DMS 273 (cell line): ENCODE data around the gene PPP1R11.

ENCODE experiments used
- DNase-seq: peaks from one replicate; lab custom pipeline; 2025; ENCODE audit not compliant: unreplicated experiment; lab: John Stamatoyannopoulos, UW

The PPP1R11 gene

DNA sequence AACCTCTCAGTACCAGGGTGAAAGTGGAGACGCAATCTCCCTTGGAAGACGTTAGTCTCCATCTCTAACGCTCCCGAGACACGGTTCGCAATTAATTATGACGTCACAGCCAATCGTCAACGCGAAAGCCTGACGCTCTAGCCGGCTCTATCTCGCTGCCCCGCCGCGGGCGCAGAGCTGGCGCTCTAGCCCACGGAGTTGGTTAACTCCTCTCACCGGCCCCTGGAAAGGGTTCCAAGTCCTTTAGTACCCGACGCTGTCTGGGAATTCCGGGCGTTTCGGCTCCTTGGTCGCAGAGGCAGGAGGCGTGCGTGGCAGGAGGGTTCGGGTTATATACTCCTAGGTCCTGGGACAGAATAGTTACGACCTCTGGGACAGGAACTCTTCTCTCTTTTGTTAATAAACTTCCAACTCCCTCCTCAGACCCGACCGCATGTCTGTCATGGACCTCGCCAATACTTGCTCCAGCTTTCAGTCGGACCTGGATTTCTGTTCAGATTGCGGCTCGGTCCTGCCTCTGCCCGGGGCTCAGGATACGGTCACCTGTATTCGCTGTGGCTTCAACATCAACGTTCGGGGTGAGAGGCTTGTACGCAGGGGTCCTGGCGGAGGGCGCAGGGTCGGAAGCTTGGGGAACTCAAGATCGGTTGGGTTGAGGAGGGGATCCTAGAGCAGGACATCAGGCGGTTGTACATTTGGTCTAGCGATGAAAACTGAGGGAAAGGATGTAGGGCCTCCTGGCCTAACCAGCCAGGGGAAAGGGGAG lies 5.7 kb upstream of the PPP1R11 start, which contains the start of gene POLR1H:
Gene POLR1H (plus strand): TSS at position 174 of the 766 bp plus-strand sequence. CDS start 260 bp downstream, at position 434.
- DNase-seq, result peak; percentile 99

DNA sequence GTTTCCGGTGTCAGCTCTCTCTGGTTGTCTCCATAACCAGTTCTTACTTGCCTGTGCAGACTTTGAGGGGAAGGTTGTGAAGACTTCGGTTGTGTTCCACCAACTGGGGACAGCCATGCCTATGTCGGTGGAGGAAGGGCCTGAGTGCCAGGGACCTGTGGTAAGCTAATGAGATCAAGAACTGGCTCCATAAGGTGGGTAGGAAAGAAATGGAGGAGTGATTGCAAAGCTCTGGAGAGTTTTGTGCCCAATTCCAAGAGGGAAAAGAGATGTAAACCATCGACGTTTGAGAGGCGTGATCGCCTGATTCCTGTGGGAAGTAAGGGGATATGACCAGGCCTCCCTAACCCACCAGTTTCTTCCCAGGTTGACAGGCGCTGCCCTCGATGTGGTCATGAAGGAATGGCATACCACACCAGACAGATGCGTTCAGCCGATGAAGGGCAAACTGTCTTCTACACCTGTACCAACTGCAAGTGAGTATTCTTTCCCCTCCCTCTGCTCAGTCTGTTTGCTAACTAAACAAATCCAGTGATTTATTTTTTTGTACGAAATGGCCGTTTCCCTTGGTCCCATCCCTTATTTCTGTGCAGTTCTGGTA lies 5.0 kb upstream of the PPP1R11 start:
- DNase-seq, result peak; percentile 42

DNA sequence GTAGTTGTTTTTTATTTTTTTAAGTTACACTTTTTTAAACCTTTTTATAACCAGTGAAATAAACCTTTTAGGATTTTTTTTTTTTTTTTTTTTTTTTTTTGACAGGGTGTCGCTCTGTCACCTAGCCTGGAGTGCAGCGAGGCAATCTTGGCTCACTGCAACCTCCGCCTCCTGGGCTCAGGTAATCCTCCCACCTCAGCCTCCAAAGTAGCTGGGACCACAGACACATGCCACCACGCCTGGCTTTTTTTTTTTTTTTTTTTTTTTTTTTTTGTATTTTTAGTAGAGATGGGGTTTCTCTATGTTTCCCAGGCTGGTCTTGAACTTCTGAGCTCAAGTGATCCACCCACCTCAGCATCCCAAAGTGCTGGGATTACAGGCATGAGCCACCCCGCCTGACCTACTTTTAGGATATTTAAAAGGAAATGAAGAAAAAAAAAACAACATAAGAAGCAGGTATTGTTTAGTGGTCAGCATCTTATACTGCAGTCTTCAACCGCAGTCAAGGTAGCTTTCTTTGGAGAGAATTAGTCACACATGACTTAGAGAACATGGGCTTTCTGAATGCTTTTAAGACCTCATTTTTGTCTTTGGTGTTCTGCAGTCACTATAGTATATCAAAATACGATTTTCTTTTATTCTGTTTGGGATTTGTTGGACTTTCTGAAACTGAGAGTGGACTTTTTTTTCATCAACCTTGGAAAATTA lies 4.4 kb upstream of the PPP1R11 start:
- DNase-seq, result peak; percentile 7

DNA sequence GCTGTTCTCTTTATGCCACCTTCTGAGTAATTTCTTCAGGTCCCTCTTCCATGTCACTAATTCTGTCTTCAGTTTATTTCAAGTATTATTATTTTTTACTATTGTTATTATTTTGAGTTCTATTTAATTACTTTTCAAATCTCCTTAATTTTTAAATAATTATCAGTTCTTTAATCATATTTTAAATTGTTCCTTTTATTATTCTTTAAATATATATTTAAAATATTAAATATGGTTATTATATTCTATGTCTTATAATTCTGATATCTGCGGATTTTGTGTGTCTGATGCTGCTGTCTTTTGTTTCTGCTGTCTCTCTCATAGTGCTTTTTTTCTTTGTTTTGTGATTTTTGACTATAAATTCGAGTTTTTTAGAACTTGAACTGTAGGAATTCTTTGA lies 3.7 kb upstream of the PPP1R11 start:
- DNase-seq, result no peak

DNA sequence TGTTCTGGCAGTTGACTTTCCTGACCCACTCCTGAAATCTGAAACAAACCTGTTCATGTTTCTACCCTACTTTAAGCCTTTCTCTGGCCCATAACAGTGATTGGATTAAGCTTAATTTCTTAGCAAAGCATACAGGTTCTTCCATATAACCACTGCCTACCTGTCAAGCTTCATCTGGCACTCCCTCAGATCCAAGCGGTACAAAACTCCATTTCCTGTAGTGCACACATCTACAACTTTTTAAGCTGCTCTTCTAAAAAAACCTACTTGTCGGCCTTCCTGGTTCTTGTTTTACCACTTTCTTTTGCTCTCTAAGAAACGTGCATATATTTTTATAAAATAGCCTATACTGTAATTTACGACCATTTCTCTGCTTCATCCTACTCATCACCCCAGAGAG lies 916 bp upstream of the PPP1R11 start:
- peak; percentile 15 for DNase-seq

DNA sequence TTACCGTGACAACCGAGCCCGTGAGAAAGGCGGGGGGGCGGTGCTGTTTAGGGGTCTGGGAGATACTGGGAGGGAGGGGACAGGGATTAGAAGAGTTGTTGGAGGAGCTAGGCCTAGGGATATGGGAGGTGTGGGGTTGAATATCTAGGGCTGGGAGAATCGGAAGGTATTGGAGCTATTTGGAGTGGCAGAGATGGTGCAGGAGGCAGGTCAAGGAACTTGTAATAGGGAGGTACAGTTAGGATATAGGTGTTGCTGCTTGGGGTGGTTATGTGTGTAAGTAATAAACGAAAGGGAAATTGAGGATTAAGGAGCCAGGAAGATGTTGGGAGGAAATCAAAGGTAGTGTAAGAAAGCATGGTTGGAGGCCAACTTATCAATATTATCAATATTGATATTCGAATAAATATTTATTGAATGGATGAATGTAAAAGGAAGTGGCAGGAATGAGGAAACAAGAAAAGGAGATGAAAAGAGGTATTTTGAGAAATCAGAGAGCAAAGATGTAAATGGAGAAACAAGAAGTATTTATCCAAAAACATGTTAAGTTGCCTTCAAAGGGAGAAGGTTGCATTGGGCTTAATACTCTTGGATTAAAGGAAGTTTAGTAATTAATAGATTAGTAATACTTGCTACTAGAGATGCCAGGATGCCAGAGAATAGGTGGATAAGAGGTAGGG lies 602 bp downstream of the PPP1R11 start:
- DNase-seq, result no peak

DNA sequence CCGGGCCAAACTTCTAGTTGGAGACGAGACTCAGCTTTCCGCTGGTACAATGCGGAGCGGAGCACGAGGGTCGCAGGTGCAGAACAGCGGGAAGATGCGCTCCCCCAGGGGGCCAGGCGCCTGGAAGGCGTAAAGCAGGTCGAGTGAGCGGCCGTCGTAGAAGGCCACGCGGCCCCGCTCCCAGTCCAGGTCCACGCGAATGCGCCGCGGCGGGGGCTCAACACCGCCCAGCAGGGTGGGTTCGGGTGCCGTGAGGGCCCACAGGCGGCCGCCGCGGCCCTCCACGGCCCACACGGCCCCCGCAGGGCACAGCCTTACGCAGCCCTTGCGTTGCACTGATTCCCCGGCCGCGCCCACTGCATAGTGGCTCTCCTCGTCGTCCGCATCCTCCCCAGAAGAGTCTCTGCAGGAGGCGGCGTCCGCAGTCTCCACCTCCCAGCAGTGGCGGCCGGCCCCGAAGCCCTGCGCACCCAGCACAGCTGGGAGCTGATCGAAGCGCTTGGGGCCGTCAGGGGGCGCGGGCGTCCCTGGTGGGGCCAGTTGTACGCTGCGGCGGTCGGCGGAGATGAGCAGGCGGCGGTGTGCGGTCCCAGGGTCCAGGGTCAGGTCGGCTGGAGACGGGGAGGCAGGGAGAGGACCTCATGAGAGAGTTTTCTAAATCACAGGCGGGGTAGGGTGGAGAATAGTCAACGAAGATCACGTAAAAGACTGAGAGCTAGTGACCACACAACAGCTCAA lies 4.3 kb downstream of the PPP1R11 start:
- DNase-seq, result no peak

DNA sequence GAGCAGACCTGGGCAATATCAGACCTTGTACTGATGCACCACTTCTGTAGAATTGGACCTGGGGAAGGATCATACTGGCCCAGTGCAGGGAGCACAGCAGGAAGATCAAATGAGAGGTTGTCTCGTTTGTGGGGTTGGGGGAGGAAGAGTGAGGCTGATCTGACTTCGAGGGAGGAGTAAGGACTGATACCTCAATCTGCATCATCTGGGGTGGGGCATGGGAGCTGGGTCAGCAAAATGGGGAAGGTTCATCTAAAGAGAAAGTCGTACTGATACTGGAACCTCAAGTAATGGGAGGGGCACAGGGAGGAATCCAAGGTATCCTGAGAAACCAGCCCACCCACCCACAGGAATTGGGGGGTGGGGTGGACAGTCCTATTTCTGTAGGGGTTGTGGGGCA lies 4.9 kb downstream of the PPP1R11 start:
- no peak for DNase-seq

DNA sequence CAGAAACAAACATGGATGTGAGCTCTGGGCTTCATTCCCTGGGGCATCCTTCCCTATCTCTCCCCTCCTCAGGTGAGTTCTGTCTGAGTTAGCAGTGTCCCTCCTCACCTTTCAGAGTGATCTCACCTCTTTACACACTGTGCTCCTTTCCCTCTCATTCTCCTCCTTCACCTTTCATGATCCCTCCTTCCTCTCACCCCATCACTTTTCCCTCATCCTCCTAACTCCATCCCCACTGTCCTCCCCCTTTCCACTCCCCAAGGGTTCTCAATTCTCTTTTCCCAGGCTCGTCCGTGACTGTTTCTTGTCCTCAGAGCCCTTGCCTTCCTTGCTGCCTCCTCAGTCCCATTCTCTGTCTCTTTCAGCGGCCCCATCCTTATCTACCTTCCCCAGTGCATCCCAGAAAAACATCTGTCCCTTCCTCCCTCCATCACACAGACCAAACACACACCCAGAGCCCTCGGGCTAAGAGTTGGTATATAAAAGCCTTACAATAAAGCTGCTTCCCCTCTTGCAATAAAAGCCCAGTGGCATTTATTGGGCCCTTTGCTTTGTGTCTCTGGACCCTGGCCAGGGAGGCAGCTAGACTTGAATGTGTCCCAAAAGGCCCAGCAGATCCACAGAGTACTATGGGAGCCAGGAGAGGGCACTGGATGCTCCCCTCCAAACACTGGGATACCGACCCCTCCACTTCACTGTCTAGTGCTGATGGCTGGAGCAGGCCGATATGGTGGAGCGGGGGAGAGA lies 6.7 kb downstream of the PPP1R11 start:
- DNase-seq, result no peak

DNA sequence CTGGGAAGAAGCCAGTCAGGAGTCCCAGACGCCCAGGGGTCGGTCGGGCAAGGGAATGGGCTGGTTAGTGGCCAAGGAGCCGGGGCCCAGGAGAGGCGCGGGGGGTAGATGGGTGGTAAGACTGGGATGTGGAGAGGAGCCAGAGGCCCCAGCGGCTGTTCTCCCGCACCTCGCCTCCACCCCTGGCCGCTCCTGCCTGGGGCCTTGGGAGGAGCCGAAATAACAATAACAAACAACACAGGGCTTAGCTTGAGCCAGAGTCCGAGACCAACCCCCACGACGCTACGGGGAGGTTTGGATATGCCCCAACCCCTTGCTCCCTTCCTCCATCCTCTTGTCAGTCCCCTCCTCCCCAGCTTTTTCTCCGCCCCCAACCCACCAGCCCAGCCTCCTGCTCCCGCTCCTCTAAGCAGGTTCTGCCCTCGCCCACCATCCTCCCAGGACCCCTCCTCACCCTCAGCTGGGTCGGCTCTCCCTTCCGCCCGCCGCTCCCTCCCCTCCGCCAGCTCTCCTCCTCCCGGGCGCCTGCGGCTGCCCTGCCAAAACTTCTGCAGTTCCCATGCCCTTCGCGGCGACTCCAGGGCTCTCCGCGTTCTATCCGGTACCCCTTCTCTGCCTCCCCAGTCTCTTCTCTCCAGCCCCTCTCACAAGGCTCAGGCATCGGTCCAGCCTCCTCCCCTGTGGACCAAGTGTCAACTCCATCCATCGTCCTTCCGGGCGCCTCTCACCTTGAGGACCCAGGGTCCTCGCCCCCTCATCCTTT lies 7.5 kb downstream of the PPP1R11 start:
- DNase-seq, result peak; percentile 37

DNA sequence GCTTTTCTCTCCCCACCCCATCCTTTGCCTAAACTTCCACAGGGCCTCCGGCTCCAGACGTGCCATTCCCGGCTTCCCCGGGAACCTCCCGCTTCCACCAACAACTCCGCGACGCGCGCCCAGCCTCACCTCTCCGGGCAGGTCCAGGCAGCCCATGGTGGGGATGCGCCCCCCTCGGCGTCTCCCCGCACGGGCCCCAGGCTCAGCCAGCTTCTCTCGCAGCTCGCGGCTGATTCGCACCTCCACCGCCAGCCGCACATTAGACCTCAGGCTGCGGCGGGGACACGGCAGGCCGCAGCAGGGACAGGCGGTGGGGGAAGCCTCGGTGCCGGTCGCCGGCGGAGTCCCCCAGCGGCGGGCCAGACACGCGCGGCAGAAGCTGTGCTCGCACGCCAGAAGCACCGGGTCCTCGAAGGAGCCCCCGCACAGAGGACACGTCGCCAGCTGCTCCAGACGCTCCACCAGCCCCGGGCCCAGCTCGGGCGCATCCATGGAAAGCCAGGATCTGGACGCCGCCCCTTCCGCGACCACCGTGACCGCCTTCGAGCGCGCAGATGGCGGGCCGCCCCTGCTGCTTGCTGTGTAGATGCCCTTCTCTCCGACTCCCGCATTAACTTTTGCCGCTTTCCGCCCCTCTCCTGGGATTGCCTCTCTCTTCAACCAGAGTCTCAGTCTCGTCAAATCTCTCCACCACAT lies 8.2 kb downstream of the PPP1R11 start, which contains the start of gene RNF39:
Gene RNF39 (minus strand): TSS at position 676 of the 696 bp plus-strand sequence. CDS start 184 bp downstream, at position 492.
- DNase-seq, result peak; percentile 28

DNA sequence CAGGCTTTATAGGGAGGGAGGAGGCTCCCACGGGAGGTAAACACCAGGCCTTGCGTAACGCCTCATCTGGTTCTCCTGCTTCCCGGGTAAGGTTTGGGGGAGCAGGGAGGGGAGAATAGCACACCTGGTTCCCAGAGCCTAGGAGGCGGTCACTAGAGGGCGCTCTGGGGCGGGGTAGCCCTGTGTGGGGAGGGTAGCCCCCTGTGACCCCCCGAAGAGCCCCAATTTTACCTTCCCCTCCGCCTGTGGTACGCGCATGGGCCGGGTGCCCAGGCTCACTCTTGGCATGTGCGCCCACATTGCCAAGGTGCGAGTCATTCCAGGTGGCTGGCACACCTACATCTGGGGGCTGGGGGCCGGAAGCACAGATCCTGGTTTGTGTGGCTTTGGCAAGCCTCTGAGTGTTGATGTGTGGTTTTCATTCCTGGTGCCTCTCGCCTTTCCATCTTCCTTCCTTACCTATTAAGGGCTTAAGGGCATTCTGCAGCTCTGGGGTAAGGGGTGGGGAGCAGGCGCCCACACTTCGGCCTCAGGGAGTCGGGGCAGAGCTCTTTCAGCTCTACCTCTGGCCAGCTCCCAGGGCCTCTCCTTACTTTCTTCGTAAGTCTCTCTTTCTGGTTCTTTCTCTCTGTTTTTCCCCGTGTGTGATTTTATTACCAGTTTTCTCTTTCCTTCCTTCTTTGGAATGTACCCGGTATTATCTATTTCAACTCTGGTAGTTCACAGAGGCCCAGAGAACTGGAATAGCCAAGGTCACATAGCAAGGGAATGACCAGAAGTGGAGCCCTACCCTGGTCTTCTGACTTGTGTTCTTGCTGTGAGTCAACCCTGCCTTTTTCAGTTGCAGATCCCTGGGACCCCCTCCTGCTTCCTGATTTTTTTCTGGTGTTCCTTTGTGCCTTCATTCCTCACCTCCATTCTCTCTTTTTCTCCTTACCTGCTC lies 9.1 kb downstream of the PPP1R11 start:
- peak; percentile 40 for DNase-seq

DNA sequence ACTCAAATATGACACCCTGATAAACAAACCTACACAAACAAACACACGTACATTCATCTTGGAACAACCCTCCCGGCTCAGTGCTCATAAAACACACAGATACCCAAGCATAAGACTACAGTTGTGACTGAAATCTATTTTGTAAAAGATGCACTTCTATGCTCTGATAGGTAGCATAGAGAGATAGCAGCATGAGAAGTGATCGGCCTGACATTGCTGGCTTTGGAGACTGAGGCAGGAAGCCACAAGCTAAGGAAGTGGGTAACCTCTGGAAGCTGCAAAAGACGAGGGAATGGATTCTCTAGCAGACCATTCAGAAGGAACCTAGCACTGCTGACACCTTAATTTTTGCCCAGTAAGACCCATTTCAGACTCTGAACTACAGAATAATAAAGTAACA lies 10.2 kb downstream of the PPP1R11 start:
- no peak for DNase-seq

DNA sequence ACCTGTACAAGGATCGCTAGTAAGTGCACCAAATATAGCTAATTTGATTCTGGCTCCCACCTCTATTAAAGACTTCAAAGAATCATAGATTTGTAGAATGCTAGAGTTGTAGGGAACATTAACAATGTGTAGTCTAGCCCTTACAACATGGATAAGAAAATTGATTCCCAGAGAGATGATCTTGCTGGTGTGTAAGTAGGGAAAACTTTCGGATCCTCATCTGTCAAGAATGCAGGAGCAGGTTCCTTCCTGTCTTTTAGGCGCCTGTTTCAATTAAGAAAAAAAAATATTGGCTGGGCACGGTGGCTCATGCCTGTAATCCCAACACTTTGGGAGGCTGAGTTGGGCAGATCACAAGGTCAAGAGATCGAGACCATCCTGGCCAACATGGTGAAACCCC lies 20.9 kb downstream of the PPP1R11 start:
- no peak for DNase-seq

DNA sequence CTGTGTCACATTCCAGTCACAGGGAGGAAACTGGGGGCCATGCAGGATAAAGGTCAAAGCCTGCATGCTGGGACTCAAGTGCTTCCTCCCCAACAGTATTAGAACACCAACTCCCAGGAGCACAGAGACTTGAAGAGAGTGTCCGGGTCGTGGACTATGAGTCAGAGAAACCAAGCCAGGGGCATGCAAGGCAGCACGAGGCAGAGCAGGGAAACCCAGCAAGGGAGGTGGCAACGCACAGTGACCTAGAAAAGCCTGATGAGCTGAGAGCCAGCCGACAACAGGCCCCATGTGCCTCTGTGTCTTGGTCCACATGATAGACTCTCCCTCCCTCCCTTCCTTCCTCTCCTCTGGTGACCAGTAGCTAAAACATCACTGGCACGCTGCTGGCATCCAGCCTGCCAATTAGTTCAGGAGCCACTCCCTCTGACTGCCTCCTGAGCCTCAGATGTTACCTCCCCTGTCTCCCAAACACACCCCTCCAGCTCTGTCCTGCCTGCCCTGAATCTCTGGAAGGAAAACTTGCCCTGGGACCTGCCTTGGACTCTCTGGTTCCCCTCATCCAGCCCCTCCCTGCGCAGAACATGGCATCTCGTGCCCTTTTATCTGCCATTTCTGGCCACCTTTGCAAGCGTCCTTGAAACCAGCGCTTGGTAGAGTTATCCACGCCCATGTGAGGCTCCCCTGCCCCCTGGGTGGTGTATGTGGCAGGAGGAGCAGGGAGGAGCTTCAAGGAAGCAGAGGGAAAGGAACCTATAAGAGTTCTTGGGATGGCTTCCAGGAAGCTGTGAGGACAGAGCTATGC lies 24.8 kb downstream of the PPP1R11 start:
- DNase-seq, result peak; percentile 28

DNA sequence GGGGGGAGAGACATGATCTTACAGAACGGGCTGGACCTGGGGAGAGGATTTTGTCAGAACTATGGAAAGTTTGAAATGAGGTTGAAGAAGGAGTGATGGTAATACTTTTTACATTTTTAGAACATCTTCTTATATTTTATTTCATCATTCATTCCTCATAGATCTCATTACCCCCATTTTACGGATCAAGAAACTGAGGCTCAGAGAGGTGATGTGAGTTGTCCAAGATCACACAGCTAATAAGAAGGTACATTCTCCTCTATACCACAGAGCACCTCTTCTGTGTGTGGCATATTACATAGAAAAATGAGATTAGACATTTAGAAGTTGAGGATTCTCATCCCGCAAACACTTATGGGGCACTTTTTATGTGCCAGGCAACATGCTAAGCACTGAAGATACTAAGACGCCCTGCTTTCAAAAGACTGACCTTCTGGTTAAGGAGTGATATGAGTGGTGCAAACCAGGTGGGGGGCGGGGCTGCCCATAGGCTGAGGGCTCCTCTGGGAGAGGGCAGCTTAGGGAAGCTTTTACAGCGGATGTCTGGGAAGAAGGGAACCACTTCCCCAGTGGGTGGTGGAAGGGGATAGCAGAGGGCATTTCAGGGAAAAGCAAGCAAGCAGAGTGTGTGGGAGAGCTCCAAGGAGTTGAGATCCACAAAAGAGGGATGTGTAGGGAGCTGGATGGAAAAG lies 26.0 kb downstream of the PPP1R11 start:
- no peak for DNase-seq
